Measurements from ENCODE around the gene SRGAP1. TPM values are rescaled to one million over a fixed set of nuclear protein-coding genes. Genes with fewer than 3 reads are reported as not detected.

The SRGAP1 gene
- total and polyA plus RNA-seq, 8 donors, result 9.6 to 15.6 (median 11.7) TPM

- TF ChIP-seq CTCF (IDR thresholded peaks at IDR 0.05), result no peak
These were observed 206.6 kb downstream of the SRGAP1 start for GRCh38 chr12:64051057-64051456.

GRCh38 chr12:64053117-64053516 lies 208.6 kb downstream of the SRGAP1 start:
- intact Hi-C loops (cut with DNase I), result no loop called here
- H3K4me1 ChIP-seq, result no peaks in the 10 kb centered on the region
- H3K36me3 ChIP-seq, result no peaks in the 10 kb centered on the region
- TF ChIP-seq CTCF (IDR thresholded peaks at IDR 0.05), result no peak
- H3K27me3 ChIP-seq, result no peaks in the 10 kb centered on the region
- no peak overlapping the region for H3K27ac ChIP-seq
- H3K9me3 ChIP-seq, result no peaks in the 10 kb centered on the region
- H3K4me3 ChIP-seq, result no peak overlapping the region
- ATAC-seq (no peak), DNase-seq (no peak)

More at GRCh38 chr12:64051057-64051456, 206.6 kb downstream of the SRGAP1 start:
- H3K27ac ChIP-seq, result no peak overlapping the region
- H3K4me1 ChIP-seq, result no peaks in the 10 kb centered on the region
- H3K27me3 ChIP-seq, result no peaks in the 10 kb centered on the region
- ATAC-seq, result no peak
- no peaks in the 10 kb centered on the region for H3K9me3 ChIP-seq
- no peak overlapping the region for H3K4me3 ChIP-seq
- no peaks in the 10 kb centered on the region for H3K36me3 ChIP-seq
- intact Hi-C loops (cut with DNase I), result no loop called here
- no peak for DNase-seq

GRCh38 chr12:64054079-64054520 lies 209.6 kb downstream of the SRGAP1 start:
- no peaks in the 10 kb centered on the region for H3K4me1 ChIP-seq
- ATAC-seq (no peak), DNase-seq (no peak)
- H3K36me3 ChIP-seq, result no peaks in the 10 kb centered on the region
- intact Hi-C loops (cut with DNase I), result no loop called here
- no peak overlapping the region for H3K27ac ChIP-seq
- H3K4me3 ChIP-seq, result no peak overlapping the region
- no peak for TF ChIP-seq CTCF (IDR thresholded peaks at IDR 0.05)
- no peaks in the 10 kb centered on the region for H3K27me3 ChIP-seq
- no peaks in the 10 kb centered on the region for H3K9me3 ChIP-seq

- H3K27ac ChIP-seq, result no peak overlapping the region
- H3K9me3 ChIP-seq, result no peaks in the 10 kb centered on the region
- H3K36me3 ChIP-seq, result no peaks in the 10 kb centered on the region
- H3K27me3 ChIP-seq, result no peaks in the 10 kb centered on the region
- no peak overlapping the region for H3K4me3 ChIP-seq
- no peak for TF ChIP-seq CTCF (IDR thresholded peaks at IDR 0.05)
- ATAC-seq, result no peak
- no peak for DNase-seq
- no peaks in the 10 kb centered on the region for H3K4me1 ChIP-seq
- intact Hi-C loops (cut with DNase I), result no loop called here
These were observed 212.2 kb downstream of the SRGAP1 start for GRCh38 chr12:64056741-64057140.

- DNase-seq (no peak), ATAC-seq (no peak)
- intact Hi-C loops (cut with DNase I), result no loop called here
- no peaks in the 10 kb centered on the region for H3K36me3 ChIP-seq
- no peaks in the 10 kb centered on the region for H3K9me3 ChIP-seq
- TF ChIP-seq CTCF (IDR thresholded peaks at IDR 0.05), result no peak
- no peak overlapping the region for H3K4me3 ChIP-seq
- H3K27ac ChIP-seq, result no peak overlapping the region
- no peaks in the 10 kb centered on the region for H3K4me1 ChIP-seq
- H3K27me3 ChIP-seq, result no peaks in the 10 kb centered on the region
These were observed 213.2 kb downstream of the SRGAP1 start for GRCh38 chr12:64057706-64058105.
